Choroid plexus epithelial cell (primary cell): ENCODE measurements around the gene DAPK1.

Experiments
- DNase-seq: peaks from one replicate; pipeline ENCODE4 v3.0.0-alpha.2; 2010; ENCODE audit warnings: low read depth
- H3K4me3 ChIP-seq: 2 replicates; pipeline ENCODE4 v1.5.1; 2011; ENCODE audit warnings: low read depth, mild to moderate bottlenecking, control low read depth, low read length, moderate library complexity
- TF ChIP-seq, protein P1 (sequence below): conservative IDR thresholded peaks from 2 replicates; pipeline ENCODE4 v1.5.1; 2011; ENCODE audit warnings: low read depth, mild to moderate bottlenecking, control low read depth, inconsistent platforms, low read length, moderate library complexity

The DAPK1 gene

DNA sequence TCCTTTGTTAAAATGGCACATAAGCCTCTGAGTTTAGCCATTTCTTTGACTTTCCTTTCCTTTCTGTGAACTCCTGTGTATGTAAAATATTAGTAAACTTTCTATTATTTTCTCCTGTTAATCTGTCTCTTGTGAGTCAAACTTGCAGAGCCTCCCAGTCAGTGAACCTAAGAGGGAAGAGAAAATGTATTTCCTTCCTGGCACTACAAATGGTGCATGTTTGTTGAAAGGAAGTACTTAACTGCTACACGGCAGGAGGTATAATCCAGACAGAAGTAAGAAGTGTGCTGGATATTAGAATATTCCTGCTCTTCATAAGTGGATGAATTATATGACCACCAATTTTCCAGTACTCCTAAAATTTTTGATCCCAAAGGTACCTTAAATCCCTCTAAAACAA is 251.2 kb downstream of the DAPK1 start:
- no peak overlapping the region for H3K4me3 ChIP-seq
- no peak for DNase-seq
- TF ChIP-seq, protein P1, sequence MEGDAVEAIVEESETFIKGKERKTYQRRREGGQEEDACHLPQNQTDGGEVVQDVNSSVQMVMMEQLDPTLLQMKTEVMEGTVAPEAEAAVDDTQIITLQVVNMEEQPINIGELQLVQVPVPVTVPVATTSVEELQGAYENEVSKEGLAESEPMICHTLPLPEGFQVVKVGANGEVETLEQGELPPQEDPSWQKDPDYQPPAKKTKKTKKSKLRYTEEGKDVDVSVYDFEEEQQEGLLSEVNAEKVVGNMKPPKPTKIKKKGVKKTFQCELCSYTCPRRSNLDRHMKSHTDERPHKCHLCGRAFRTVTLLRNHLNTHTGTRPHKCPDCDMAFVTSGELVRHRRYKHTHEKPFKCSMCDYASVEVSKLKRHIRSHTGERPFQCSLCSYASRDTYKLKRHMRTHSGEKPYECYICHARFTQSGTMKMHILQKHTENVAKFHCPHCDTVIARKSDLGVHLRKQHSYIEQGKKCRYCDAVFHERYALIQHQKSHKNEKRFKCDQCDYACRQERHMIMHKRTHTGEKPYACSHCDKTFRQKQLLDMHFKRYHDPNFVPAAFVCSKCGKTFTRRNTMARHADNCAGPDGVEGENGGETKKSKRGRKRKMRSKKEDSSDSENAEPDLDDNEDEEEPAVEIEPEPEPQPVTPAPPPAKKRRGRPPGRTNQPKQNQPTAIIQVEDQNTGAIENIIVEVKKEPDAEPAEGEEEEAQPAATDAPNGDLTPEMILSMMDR, result no peak

DNA sequence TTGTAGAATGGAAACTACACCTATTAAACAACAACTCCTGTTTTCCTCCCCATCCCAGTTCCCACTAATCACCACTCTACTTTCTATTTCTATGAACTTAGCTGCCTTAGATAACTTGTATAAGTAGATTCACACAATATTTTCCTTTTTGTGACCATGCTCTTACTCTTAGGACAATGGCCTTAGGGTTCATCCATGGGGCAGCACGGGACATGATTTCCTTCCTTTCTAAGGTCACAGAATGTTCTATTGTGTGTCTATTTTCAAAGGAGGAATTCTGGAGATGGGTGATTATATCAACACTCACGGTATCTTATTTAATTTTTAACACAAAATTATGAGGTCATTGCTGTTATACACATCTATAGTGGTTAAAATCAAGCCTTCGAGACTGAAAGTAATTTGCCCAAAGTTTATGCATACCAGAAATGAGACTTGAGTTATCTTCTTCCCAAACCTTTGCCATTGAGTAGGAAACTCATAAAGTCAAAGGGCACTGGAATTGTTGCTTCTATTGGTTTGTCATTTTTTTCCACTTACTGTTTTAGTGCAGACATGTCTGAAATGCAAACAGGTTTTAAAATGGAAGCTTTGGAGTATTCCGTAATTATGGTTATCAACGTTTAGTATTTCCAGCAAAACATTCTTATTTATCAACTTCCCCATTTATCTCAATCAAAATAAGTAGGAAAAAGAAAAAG is 251.8 kb downstream of the DAPK1 start:
- TF ChIP-seq, protein P1, result no peak
- no peak overlapping the region for H3K4me3 ChIP-seq
- no peak for DNase-seq

DNA sequence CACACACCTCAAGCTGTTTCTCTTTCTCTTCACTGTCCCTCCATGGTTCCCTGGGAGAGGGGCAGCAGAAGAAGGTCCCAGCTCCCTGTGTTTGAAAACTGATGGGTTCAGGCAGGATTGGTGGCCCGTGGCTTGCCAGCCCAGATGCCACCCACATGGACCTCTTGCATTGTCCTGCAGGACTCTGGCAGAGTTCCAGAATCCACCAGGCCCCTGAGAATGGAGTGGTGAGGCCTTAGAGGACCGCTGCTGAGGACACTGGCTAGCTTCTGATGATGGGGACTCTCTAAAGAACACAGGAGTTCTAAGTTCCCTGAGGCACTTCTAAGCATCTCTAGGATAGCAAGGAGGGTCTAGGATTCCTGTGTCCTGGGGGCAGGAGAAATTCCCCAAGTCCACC is 253.1 kb downstream of the DAPK1 start:
- TF ChIP-seq, protein P1, result no peak
- DNase-seq, result no peak
- H3K4me3 ChIP-seq, result no peak overlapping the region

DNA sequence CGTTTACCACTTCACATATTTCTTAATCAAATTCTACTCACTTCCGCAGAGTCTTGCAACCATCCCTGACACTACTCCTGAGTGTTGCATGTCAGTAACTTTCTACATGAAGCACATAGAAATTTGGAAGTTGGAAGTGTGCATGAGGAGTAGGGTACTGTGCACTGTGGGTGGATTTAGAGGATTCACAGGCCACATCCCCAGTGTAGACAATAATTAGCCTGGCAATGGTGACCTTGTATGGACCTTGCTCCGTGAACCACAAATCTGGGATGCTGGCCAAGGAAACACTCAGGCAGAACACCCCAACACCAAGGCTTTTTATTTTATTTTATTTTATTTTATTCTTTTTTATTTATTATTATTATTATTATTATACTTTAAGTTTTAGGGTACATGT is 253.8 kb downstream of the DAPK1 start:
- H3K4me3 ChIP-seq, result no peak overlapping the region
- TF ChIP-seq, protein P1, result no peak
- no peak for DNase-seq

DNA sequence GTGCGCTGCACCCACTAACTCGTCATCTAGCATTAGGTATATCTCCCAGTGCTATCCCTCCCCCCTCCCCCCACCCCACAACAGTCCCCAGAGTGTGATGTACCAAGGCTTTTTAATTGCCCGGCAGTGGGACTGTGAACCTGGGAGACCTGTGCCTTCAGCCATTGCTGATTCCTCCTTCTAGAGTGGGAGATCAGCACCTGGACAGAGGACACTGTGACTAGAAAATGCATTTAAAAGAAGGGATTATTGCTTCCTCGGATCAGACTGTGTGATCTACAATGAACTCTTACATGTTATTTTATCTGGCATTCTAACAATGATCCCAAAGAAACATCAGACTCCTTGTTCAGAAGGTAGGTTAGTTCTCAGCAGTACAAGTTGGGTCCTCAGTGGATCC is 254.2 kb downstream of the DAPK1 start:
- TF ChIP-seq, protein P1, result no peak
- H3K4me3 ChIP-seq, result no peak overlapping the region
- DNase-seq, result no peak

DNA sequence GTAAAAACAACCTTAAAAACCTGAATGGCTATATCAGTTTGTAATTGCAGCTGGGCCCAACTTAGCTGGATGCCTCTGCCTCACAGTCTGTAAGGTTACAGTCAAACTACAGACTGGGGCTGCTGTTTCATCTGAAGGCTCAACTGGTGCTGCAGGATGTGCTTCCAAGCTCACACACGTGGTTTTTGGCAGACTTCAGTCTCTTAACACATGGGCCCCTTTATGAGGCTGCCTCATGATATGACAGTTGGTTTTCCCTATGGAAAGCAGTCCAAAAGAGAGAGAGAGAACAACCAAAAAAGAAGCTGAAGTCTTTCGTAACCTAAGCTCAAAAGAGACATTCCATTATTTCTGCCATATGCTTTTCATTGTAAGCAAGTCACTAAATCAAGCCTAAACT is 255.6 kb downstream of the DAPK1 start:
- H3K4me3 ChIP-seq, result no peak overlapping the region
- TF ChIP-seq, protein P1, result no peak
- DNase-seq, result no peak
